K562 (cell line): Measurements from ENCODE around the gene PDE12. TPM values are rescaled to one million over a fixed set of nuclear protein-coding genes. Genes with fewer than 3 reads are reported as not detected.

Source experiments
- ATAC-seq: fragments of 200-7000 bp; cut with Tn5 transposase; 3 replicates; pipeline ENCODE4 v1.9.1; 2020; ENCODE audit warnings: moderate library complexity
- BruUV-seq: library from RNA; stranded (reverse); fragments of 400-500 nt; replicated peaks from 2 replicates; lab custom pipeline; 2021; lab: Mats Ljungman, UMichigan
- CTCF ChIA-PET: fragments of 300-600 bp; formaldehyde crosslinking; extraction: SDS; loops from one replicate; lab custom pipeline; 2021; ENCODE audit warnings: low intra/inter-chr PET ratio; lab: Yijun Ruan, JAX
- POLR2A ChIA-PET: fragments of 300-600, 350-650 bp; sonication (Branson Sonifier 250); formaldehyde crosslinking; extraction: SDS; loops from one replicate; lab custom pipeline; 2021; ENCODE audit warnings: antibody characterized with exemption, inconsistent platforms; lab: Yijun Ruan, JAX
- DNase-seq, 4 experiments: peaks; one replicate each; pipeline versions ENCODE4 v3.0.0 to v3.0.0-alpha.2; 2011 to 2018; ENCODE audit warnings: low spot score in 3 of 4, mixed read lengths in 3 of 4; ENCODE audit errors: extremely low read depth in 1 of 4
- FAIRE-seq: peaks from 2 replicates; lab custom pipeline; 2011; peaks lifted over from hg19 to GRCh38; lab: Jason Lieb, UNC
- H2AFZ ChIP-seq: 2 replicates; pipeline ENCODE4 v1.6.0; 2011; ENCODE audit warnings: low read depth, low read length, control low read depth, inconsistent platforms
- H3K27ac ChIP-seq: fragments of 200-600 bp; 3 replicates; pipeline ENCODE4 v1.8.0; 2011; ENCODE audit warnings: low read depth, mild to moderate bottlenecking, control low read depth, inconsistent platforms, low read length, moderate library complexity, mixed read lengths; ENCODE audit errors: extremely low read depth
- H3K27me3 ChIP-seq, 2 experiments: fragments of 300-600 bp in 1 of 2; 2 replicates in 1 of 2; 3 replicates in 1 of 2; pipeline versions ENCODE4 v1.6.0 to v1.8.0; 2011; ENCODE audit warnings: inconsistent platforms in 2 of 2, low read length in 2 of 2, mild to moderate bottlenecking in 1 of 2, mixed read lengths in 1 of 2, moderate library complexity in 1 of 2; ENCODE audit not compliant: control insufficient read depth in 2 of 2, insufficient read depth in 2 of 2
- H3K36me3 ChIP-seq: fragments of 300-600 bp; 3 replicates; pipeline ENCODE4 v1.8.0; 2011; ENCODE audit warnings: mild to moderate bottlenecking, low read length, inconsistent platforms; ENCODE audit not compliant: control insufficient read depth, insufficient read depth
- H3K4me1 ChIP-seq, 2 experiments: fragments of 200-600 bp in 1 of 2; replicated peaks in 1 of 2; 2 replicates in 1 of 2; 3 replicates in 1 of 2; pipeline versions ENCODE4 v1.5.1 to v1.8.0; 2011; ENCODE audit warnings: inconsistent platforms in 2 of 2, low read length in 2 of 2, mild to moderate bottlenecking in 1 of 2, mixed read lengths in 1 of 2, moderate library complexity in 1 of 2; ENCODE audit not compliant: control insufficient read depth in 2 of 2, insufficient read depth in 2 of 2
- H3K4me2 ChIP-seq: 2 replicates; pipeline ENCODE4 v1.6.1; 2011; ENCODE audit warnings: low read length, control low read depth, inconsistent platforms, mixed read lengths; ENCODE audit not compliant: insufficient read depth
- H3K4me3 ChIP-seq: fragments of 200-600 bp; sonication (generic), shearing (Covaris generic); 2 replicates; pipeline ENCODE4 v1.5.1; 2016; ENCODE audit warnings: control low read depth, inconsistent platforms
- H3K79me2 ChIP-seq: fragments of 200-600 bp; 3 replicates; pipeline ENCODE4 v1.8.0; 2011; ENCODE audit warnings: low read length, inconsistent platforms; ENCODE audit not compliant: control insufficient read depth, insufficient read depth
- H3K9ac ChIP-seq, 2 experiments: 2 replicates each; pipeline versions ENCODE4 v1.6.0 to v1.6.1; 2011; ENCODE audit warnings: low read depth in 2 of 2, low read length in 2 of 2, control low read depth in 1 of 2, inconsistent platforms in 1 of 2, mild to moderate bottlenecking in 1 of 2, mixed read lengths in 1 of 2; ENCODE audit not compliant: insufficient read depth in 1 of 2
- H3K9me1 ChIP-seq: one replicate; pipeline ENCODE4 v1.6.0; 2011; ENCODE audit warnings: inconsistent platforms, mild to moderate bottlenecking, low read length, moderate library complexity; ENCODE audit not compliant: control insufficient read depth, insufficient read depth
- H3K9me3 ChIP-seq: replicated peaks from 2 replicates; pipeline ENCODE4 v1.5.1; 2011; ENCODE audit warnings: low read depth, low read length, inconsistent platforms; ENCODE audit not compliant: control insufficient read depth, insufficient read depth
- H4K20me1 ChIP-seq: replicated peaks from 2 replicates; pipeline ENCODE4 v1.6.1; 2011; ENCODE audit warnings: low read length, inconsistent platforms, mixed read lengths; ENCODE audit not compliant: control insufficient read depth, insufficient read depth
- CBX2 ChIP-seq: fragments of 200-600 bp; sonication (generic); IDR thresholded peaks from one replicate; pipeline ENCODE4 v1.6.1; 2012; ENCODE audit warnings: mild to moderate bottlenecking, low read length, inconsistent platforms; ENCODE audit not compliant: insufficient read depth, poor library complexity, severe bottlenecking
- MCM3 ChIP-seq: fragments of 450-650 bp; IDR thresholded peaks from 2 replicates; pipeline ENCODE4 v1.6.1; 2016
- NFRKB ChIP-seq: fragments of 450-650 bp; IDR thresholded peaks from 2 replicates; pipeline ENCODE4 v1.6.1; 2016; ENCODE audit warnings: low read depth
- NFYB ChIP-seq: IDR thresholded peaks from 2 replicates; pipeline ENCODE4 v1.6.1; 2011; ENCODE audit warnings: mild to moderate bottlenecking, moderate library complexity; ENCODE audit not compliant: insufficient read length; ENCODE audit errors: extremely low read depth
- NRF1 ChIP-seq, 2 experiments: fragments of 450-650 bp; IDR thresholded peaks in 1 of 2; conservative IDR thresholded peaks in 1 of 2; 2 replicates each; pipeline ENCODE4 v1.6.1; 2014; ENCODE audit warnings: mild to moderate bottlenecking in 2 of 2
- RBM25 ChIP-seq: fragments of 200-400 bp; formaldehyde crosslinking; IDR thresholded peaks from 2 replicates; pipeline ENCODE4 v1.6.1; 2018; ENCODE audit warnings: low read length, low read depth, moderate library complexity; ENCODE audit not compliant: severe bottlenecking
- SIRT6 ChIP-seq: IDR thresholded peaks from one replicate; pipeline ENCODE4 v1.6.1; 2012; ENCODE audit warnings: low read depth, mild to moderate bottlenecking, control low read depth, inconsistent platforms, low read length, moderate library complexity
- ZNF133 ChIP-seq: fragments of 250-450 bp; sonication (Bioruptor Pico); IDR thresholded peaks from 2 replicates; pipeline ENCODE4 v1.4.0; 2020; ENCODE audit warnings: mild to moderate bottlenecking
- ZNF184 ChIP-seq: sonication (generic); formaldehyde crosslinking; IDR thresholded peaks from 2 replicates; pipeline ENCODE4 v1.5.0; 2020; ENCODE audit warnings: missing genetic modification reagents
- ZNF347 ChIP-seq: fragments of 450-650 bp; formaldehyde crosslinking; IDR thresholded peaks from 2 replicates; pipeline ENCODE4 v1.4.0; 2020; ENCODE audit warnings: low read depth, mild to moderate bottlenecking, moderate library complexity
- ZNF395 ChIP-seq: fragments of 200-800 bp; sonication (Bioruptor generic); IDR thresholded peaks from 2 replicates; pipeline ENCODE4 v1.6.1; 2017; ENCODE audit warnings: missing genetic modification characterization, missing compliant biosample characterization
- ZZZ3 ChIP-seq: fragments of 450-650 bp; IDR thresholded peaks from 2 replicates; pipeline ENCODE4 v1.6.1; 2016; ENCODE audit warnings: antibody characterized with exemption, mild to moderate bottlenecking, moderate library complexity
- WGBS: fragments of 100-300 bp; shearing (Covaris generic); methylation state at CpG from one replicate; pipeline ENCODE4 v1.1.6; 2016; ENCODE audit warnings: low coverage, mixed read lengths; ENCODE audit not compliant: insufficient coverage; ENCODE audit errors: missing lambda C conversion rate; 5-methylcytosine and 5-hydroxymethylcytosine counted together
- in situ Hi-C: fragments of 300-500 bp; cut with MboI; formaldehyde crosslinking; loops from 4 replicates; pipeline ENCODE4 v1.15.0; 2018; ENCODE audit warnings: inconsistent platforms, mixed read lengths
- intact Hi-C: fragments of 100-400 bp; cut with micrococcal nuclease; formaldehyde crosslinking; loops from 2 replicates; pipeline ENCODE4 v1.14.2; 2022
- polyA plus RNA-seq, 8 experiments: library from polyadenylated mRNA; depleted of rRNA in 4 of 8; stranded (reverse) in 5 of 8; unstranded in 3 of 8; fragments of >200 nt; fragmentation: Nextera tagmentation in 2 of 8; fragmentation: Illumina TruSeq in 1 of 8; extraction: Ambion mirVana in 2 of 8; extraction: Trizol in 1 of 8; gene quantifications; 2 replicates each; pipeline versions ENCODE4 v1.2.1 to v1.2.3, GENCODE V29; 2011 to 2014; ENCODE audit warnings: inconsistent platforms in 1 of 8, missing spikeins in 1 of 8
- total RNA-seq, 7 experiments: library from RNA; depleted of rRNA in 6 of 7; stranded (reverse); fragments of >200 nt in 6 of 7; fragmentation: Illumina TruSeq in 2 of 7; extraction: Trizol in 2 of 7; gene quantifications; 2 replicates each; pipeline versions ENCODE4 v1.2.1 to v1.2.3, GENCODE V29; 2011 to 2021; ENCODE audit warnings: low replicate concordance in 1 of 7
- TF ChIP-seq, protein P1 (sequence below): fragments of 450-650 bp; IDR thresholded peaks from 2 replicates; pipeline ENCODE4 v1.6.1; 2016; ENCODE audit warnings: low read depth

Gene PDE12
- total and polyA plus RNA-seq, 9 of the 15 experiments (the other 6 are each of a cell fraction or from before 2014, with no cell fraction given), result 2.1 to 20.5 (median 10.0) TPM

GRCh38 chr3:57598765-57599360 lies 42.8 kb downstream of the PDE12 start:
- peaks cover 46% of the 10 kb centered on the region for H3K79me2 ChIP-seq
- ChIA-PET POLR2A (interaction anchor here (0.6 to 1.1 kb wide), 3 partner anchors 53 to 223 kb away, joined by 3 to 4 read pairs (median 3); no protein-coding TSS in a partner anchor), CTCF (no interaction called here)
- no peaks in the 10 kb centered on the region for H3K27me3 ChIP-seq
- DNase-seq (peak in 2 of 4 experiments; percentile 48 to 85), ATAC-seq (no peak), FAIRE-seq (peak; percentile 78)
- intact Hi-C loops (loop anchor here (5.0 kb wide), 1 partner anchor 93 kb away; the partner anchor contains the start of gene DENND6A), in situ Hi-C loops (no loop called here)
- no peaks in the 10 kb centered on the region for H3K9me3 ChIP-seq
- H4K20me1 ChIP-seq, result peaks cover 7% of the 10 kb centered on the region
- 0 out of 2 replicates have a peak overlapping the region, but pooled peaks have one; percentile 44 for H2AFZ ChIP-seq
- H3K9ac ChIP-seq, result peak overlapping the region; percentile 74 to 90
- peak overlapping the region; percentile 42 for H3K4me3 ChIP-seq
- H3K27ac ChIP-seq, result peak overlapping the region; percentile 94
- H3K4me2 ChIP-seq, result peak overlapping the region; percentile 76
- H3K4me1 ChIP-seq, result peaks cover 9 to 12% of the 10 kb centered on the region in 2 experiments; a peak in 4 of 5 replicates
- no peaks in the 10 kb centered on the region for H3K9me1 ChIP-seq
- BruUV-seq, result no TSS peak
- peaks cover 15% of the 10 kb centered on the region; the same call in 2 of the 3 replicates for H3K36me3 ChIP-seq
- WGBS, result 2% methylated on average over 4 of the region's 5 CpGs
- no peak for TF ChIP-seq ZNF184 (CRISPR knock-in tag)
- no peak for TF ChIP-seq ZZZ3
- TF ChIP-seq ZNF133 (CRISPR knock-in tag), result no peak
- TF ChIP-seq NRF1 (conservative IDR thresholded peaks at IDR 0.05 in 1 of 2, IDR thresholded peaks at IDR 0.05 in 1 of 2), result no peak
- no peak for TF ChIP-seq NFYB
- TF ChIP-seq RBM25, result no peak
- TF ChIP-seq, protein P1, sequence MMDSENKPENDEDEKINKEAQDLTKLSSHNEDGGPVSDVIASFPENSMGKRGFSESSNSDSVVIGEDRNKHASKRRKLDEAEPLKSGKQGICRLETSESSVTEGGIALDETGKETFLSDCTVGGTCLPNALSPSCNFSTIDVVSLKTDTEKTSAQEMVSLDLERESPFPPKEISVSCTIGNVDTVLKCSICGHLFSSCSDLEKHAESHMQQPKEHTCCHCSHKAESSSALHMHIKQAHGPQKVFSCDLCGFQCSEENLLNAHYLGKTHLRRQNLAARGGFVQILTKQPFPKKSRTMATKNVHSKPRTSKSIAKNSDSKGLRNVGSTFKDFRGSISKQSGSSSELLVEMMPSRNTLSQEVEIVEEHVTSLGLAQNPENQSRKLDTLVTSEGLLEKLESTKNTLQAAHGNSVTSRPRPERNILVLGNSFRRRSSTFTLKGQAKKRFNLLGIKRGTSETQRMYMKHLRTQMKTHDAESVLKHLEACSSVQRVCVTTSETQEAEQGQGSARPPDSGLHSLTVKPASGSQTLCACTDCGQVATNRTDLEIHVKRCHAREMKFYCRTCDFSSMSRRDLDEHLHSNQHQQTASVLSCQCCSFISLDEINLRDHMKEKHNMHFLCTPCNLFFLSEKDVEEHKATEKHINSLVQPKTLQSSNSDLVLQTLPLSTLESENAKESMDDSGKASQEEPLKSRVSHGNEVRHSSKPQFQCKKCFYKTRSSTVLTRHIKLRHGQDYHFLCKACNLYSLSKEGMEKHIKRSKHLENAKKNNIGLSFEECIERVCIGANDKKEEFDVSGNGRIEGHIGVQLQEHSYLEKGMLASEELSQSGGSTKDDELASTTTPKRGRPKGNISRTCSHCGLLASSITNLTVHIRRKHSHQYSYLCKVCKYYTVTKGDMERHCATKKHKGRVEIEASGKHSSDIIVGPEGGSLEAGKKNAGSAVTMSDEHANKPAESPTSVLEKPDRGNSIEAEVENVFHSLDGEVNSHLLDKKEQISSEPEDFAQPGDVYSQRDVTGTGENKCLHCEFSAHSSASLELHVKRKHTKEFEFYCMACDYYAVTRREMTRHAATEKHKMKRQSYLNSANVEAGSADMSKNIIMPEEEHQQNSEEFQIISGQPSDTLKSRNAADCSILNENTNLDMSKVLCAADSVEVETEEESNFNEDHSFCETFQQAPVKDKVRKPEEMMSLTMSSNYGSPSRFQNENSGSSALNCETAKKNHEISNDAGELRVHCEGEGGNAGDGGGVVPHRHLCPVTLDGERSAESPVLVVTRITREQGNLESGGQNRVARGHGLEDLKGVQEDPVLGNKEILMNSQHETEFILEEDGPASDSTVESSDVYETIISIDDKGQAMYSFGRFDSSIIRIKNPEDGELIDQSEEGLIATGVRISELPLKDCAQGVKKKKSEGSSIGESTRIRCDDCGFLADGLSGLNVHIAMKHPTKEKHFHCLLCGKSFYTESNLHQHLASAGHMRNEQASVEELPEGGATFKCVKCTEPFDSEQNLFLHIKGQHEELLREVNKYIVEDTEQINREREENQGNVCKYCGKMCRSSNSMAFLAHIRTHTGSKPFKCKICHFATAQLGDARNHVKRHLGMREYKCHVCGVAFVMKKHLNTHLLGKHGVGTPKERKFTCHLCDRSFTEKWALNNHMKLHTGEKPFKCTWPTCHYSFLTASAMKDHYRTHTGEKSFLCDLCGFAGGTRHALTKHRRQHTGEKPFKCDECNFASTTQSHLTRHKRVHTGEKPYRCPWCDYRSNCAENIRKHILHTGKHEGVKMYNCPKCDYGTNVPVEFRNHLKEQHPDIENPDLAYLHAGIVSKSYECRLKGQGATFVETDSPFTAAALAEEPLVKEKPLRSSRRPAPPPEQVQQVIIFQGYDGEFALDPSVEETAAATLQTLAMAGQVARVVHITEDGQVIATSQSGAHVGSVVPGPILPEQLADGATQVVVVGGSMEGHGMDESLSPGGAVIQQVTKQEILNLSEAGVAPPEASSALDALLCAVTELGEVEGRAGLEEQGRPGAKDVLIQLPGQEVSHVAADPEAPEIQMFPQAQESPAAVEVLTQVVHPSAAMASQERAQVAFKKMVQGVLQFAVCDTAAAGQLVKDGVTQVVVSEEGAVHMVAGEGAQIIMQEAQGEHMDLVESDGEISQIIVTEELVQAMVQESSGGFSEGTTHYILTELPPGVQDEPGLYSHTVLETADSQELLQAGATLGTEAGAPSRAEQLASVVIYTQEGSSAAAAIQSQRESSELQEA, result no peak
- TF ChIP-seq CBX2, result no peak
- no peak for TF ChIP-seq NFRKB
- no peak for TF ChIP-seq ZNF395 (CRISPR knock-in tag)
- TF ChIP-seq MCM3, result no peak
- no peak for TF ChIP-seq ZNF347 (CRISPR knock-in tag)
- no peak for TF ChIP-seq SIRT6
